Trophoblast cell (in vitro differentiated cells and primary cell): Measurements from ENCODE around the gene PIH1D1.

Experiments used
- DNase-seq, 2 donors: peaks; one replicate each; pipeline ENCODE4 v3.0.0-alpha.2; 2016
- H2AFZ ChIP-seq: 2 replicates; pipeline ENCODE4 v1.6.1; 2013; ENCODE audit warnings: low read length, moderate library complexity, mild to moderate bottlenecking; ENCODE audit not compliant: insufficient read depth, poor library complexity
- H2AK5ac ChIP-seq: 2 replicates; pipeline ENCODE4 v1.6.1; 2013; ENCODE audit warnings: mild to moderate bottlenecking, low read length
- H2BK120ac ChIP-seq: 2 replicates; pipeline ENCODE4 v1.6.1; 2013; ENCODE audit warnings: low read length, mild to moderate bottlenecking, moderate library complexity; ENCODE audit not compliant: insufficient read depth, poor library complexity
- H2BK12ac ChIP-seq: 2 replicates; pipeline ENCODE4 v1.6.1; 2013; ENCODE audit warnings: mild to moderate bottlenecking, low read length, moderate library complexity
- H2BK5ac ChIP-seq: 2 replicates; pipeline ENCODE4 v1.6.1; 2013; ENCODE audit warnings: low read length, low read depth, moderate library complexity, mild to moderate bottlenecking; ENCODE audit not compliant: poor library complexity
- H3K14ac ChIP-seq: 2 replicates; pipeline ENCODE4 v1.6.1; 2013; ENCODE audit warnings: mild to moderate bottlenecking, low read length
- H3K18ac ChIP-seq: 2 replicates; pipeline ENCODE4 v1.6.1; 2013; ENCODE audit warnings: mild to moderate bottlenecking, low read length
- H3K23ac ChIP-seq: 2 replicates; pipeline ENCODE4 v1.6.1; 2013; ENCODE audit warnings: low read length
- H3K27ac ChIP-seq: 2 replicates; pipeline ENCODE4 v1.5.1; 2013; ENCODE audit warnings: low read depth, mild to moderate bottlenecking, inconsistent platforms, low read length, moderate library complexity
- H3K27me3 ChIP-seq: 2 replicates; pipeline ENCODE4 v1.6.1; 2013; ENCODE audit warnings: inconsistent platforms, mild to moderate bottlenecking, low read length, moderate library complexity; ENCODE audit not compliant: insufficient read depth
- H3K36me3 ChIP-seq, 2 experiments: 1 replicate in 1 of 2; 2 replicates in 1 of 2; pipeline ENCODE4 v1.6.1; 2013; ENCODE audit warnings: low read length in 2 of 2, mild to moderate bottlenecking in 2 of 2, moderate library complexity in 1 of 2; ENCODE audit not compliant: insufficient read depth in 2 of 2, control insufficient read depth in 1 of 2
- H3K4ac ChIP-seq: 2 replicates; pipeline ENCODE4 v1.6.1; 2013; ENCODE audit warnings: low read depth, mild to moderate bottlenecking, low read length, moderate library complexity
- H3K4me1 ChIP-seq, 2 experiments: 1 replicate in 1 of 2; 2 replicates in 1 of 2; pipeline ENCODE4 v1.6.1; 2013; ENCODE audit warnings: low read length in 2 of 2, mild to moderate bottlenecking in 2 of 2, moderate library complexity in 1 of 2; ENCODE audit not compliant: insufficient read depth in 2 of 2, control insufficient read depth in 1 of 2
- H3K4me2 ChIP-seq: 2 replicates; pipeline ENCODE4 v1.6.1; 2013; ENCODE audit warnings: inconsistent platforms, mild to moderate bottlenecking, low read length, moderate library complexity
- H3K4me3 ChIP-seq: 2 replicates; pipeline ENCODE4 v1.5.1; 2013; ENCODE audit warnings: mild to moderate bottlenecking, low read depth, low read length, inconsistent platforms
- H3K79me1 ChIP-seq: one replicate; pipeline ENCODE4 v1.6.1; 2013; ENCODE audit warnings: low read length
- H3K79me2 ChIP-seq: 2 replicates; pipeline ENCODE4 v1.6.1; 2013; ENCODE audit warnings: low read length, mild to moderate bottlenecking; ENCODE audit not compliant: control insufficient read depth, insufficient read depth, poor library complexity
- H3K9ac ChIP-seq: 2 replicates; pipeline ENCODE4 v1.6.1; 2013; ENCODE audit warnings: mild to moderate bottlenecking, low read length
- H3K9me3 ChIP-seq: 2 replicates; pipeline ENCODE4 v1.6.1; 2013; ENCODE audit warnings: low read depth, mild to moderate bottlenecking, control low read depth, inconsistent platforms, low read length; ENCODE audit not compliant: insufficient read depth
- H4K12ac ChIP-seq: 2 replicates; pipeline ENCODE4 v1.6.1; 2013; ENCODE audit warnings: low read depth, mild to moderate bottlenecking, low read length, moderate library complexity
- H4K8ac ChIP-seq: 2 replicates; pipeline ENCODE4 v1.6.1; 2013; ENCODE audit warnings: low read depth, mild to moderate bottlenecking, low read length, moderate library complexity
- H4K91ac ChIP-seq: one replicate; pipeline ENCODE4 v1.6.1; 2013; ENCODE audit warnings: low read depth, mild to moderate bottlenecking, low read length, moderate library complexity
- WGBS: extraction: QIAGEN DNeasy Blood & Tissue Kit; methylation state at CpG from one replicate; pipeline ENCODE4 v1.1.7; 2013; ENCODE audit warnings: missing lambda C conversion rate; ENCODE audit not compliant: insufficient read length, insufficient coverage; ENCODE audit errors: extremely low coverage; 5-methylcytosine and 5-hydroxymethylcytosine counted together

The PIH1D1 gene

DNA sequence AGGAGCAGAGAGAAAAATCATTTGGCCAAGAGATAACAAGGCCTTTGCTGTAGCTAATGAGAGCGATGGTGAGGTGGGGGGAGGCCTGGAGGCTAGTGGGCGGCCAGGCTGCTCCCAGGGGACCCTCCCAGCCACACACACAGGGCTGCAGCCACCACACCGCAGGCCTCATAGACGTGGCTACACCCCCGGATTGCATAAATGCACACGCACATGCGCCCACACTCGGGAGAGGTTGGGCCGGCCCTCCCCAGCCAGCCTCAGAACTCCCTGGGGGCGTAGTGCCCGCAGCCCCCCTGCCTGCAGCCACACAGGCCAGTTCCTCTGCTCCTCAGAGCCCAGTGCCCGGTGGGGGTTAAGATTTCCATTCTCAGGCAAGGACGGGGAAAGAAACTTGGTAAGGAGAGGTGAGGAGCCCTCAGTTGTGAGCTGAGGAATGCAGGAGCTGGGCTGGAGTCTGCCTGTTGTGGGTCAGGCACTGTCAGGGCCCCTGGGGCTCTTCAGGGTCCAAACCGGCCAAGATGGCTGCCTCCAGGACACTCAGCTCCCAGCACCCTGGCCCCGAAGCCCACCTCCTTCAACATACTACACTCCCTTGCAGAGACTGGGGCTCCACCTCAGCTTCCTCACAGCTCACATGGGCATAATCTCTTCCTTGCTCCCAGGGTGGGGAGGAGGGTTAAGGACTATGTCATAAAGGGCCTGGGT is 36.4 kb downstream of the PIH1D1 start:
- H3K23ac ChIP-seq: no peak overlapping the region
- H3K4me1 ChIP-seq: peaks cover 0 to 3% of the 10 kb centered on the region in 2 experiments
- H3K4me2 ChIP-seq: no peak overlapping the region
- H3K14ac ChIP-seq: no peak overlapping the region
- H3K4me3 ChIP-seq: no peak overlapping the region
- no peak overlapping the region for H2AK5ac ChIP-seq
- H2BK120ac ChIP-seq: no peak overlapping the region
- H3K9me3 ChIP-seq: no peaks in the 10 kb centered on the region
- H2AFZ ChIP-seq: no peak overlapping the region
- no peaks in the 10 kb centered on the region for H3K79me2 ChIP-seq
- H3K79me1 ChIP-seq: no peaks in the 10 kb centered on the region
- H4K8ac ChIP-seq: no peak overlapping the region
- no CpG with 5 or more reads among the region's 15 CpGs for WGBS
- H3K36me3 ChIP-seq: no peaks in the 10 kb centered on the region
- no peak overlapping the region for H2BK12ac ChIP-seq
- H2BK5ac ChIP-seq: no peak overlapping the region
- no peak overlapping the region for H4K91ac ChIP-seq
- no peak overlapping the region for H4K12ac ChIP-seq
- no peak overlapping the region for H3K27ac ChIP-seq
- H3K27me3 ChIP-seq: peaks cover 3% of the 10 kb centered on the region
- DNase-seq: no peak
- H3K18ac ChIP-seq: no peak overlapping the region
- H3K4ac ChIP-seq: no peak overlapping the region
- no peak overlapping the region for H3K9ac ChIP-seq

DNA sequence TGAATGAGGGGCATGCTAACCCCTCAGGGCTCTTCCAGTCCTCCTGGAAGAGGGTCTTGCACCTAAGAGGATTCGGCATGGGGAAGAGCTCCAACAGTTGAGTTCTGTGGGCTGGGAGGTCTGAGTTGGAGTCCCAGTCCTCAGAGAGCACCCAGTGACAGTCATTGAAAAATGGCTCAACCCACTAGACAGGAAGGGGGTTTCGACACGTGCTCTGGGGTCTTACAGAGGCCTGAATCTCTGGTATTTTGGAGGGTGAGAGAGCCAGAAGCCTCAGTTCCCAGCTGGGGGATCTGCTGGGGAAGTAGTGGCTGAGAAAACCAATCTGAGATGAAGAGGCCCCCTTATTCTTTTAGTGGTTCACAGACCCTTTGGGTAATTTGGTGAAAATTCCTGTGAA is 37.4 kb downstream of the PIH1D1 start:
- Histone ChIP-seq H3K79me2 (no peaks in the 10 kb centered on the region), H2BK5ac (no peak overlapping the region), H3K23ac (no peak overlapping the region), H3K27ac (no peak overlapping the region), H2BK120ac (no peak overlapping the region), H3K9ac (no peak overlapping the region), H4K8ac (no peak overlapping the region), H2AFZ (no peak overlapping the region), H3K36me3 (no peaks in the 10 kb centered on the region), H3K27me3 (no peaks in the 10 kb centered on the region), H3K4me3 (no peak overlapping the region), H3K4me2 (no peak overlapping the region), H3K9me3 (no peaks in the 10 kb centered on the region), H4K91ac (no peak overlapping the region), H3K79me1 (no peaks in the 10 kb centered on the region), H3K4ac (no peak overlapping the region), H4K12ac (no peak overlapping the region), H3K14ac (no peak overlapping the region), H3K4me1 (peaks cover 0 to 3% of the 10 kb centered on the region in 2 experiments), H2AK5ac (no peak overlapping the region), H3K18ac (no peak overlapping the region), H2BK12ac (no peak overlapping the region)
- no CpG with 5 or more reads among the region's 3 CpGs for WGBS
- DNase-seq: no peak

DNA sequence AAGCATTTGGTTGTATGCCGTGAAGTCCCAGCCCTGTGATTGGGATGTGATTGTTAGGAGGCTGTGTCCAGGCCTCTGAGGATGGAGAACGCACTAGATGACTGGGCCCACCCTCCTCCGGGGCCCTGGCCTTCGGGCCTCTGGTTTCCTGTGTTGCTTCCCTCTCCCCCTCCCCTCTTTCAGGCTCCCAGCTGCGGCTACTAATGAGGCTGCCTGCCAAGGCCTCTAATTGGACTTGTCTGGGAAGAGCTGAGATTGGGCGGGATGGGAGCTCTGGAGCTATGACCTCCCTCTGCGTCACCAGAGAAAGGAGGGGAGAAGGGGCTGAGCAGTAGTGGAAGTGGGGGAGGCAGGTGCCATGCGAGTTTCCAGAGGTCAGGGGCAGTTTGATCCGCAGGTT is 38.3 kb downstream of the PIH1D1 start:
- H3K4me1 ChIP-seq: peaks cover 0 to 3% of the 10 kb centered on the region in 2 experiments
- H3K79me1 ChIP-seq: no peaks in the 10 kb centered on the region
- no peak overlapping the region for H2BK5ac ChIP-seq
- no peak overlapping the region for H3K27ac ChIP-seq
- DNase-seq: no peak
- no peaks in the 10 kb centered on the region for H3K27me3 ChIP-seq
- no peak overlapping the region for H3K4ac ChIP-seq
- no peak overlapping the region for H3K18ac ChIP-seq
- H2BK12ac ChIP-seq: no peak overlapping the region
- H4K12ac ChIP-seq: no peak overlapping the region
- H3K4me3 ChIP-seq: no peak overlapping the region
- H2AFZ ChIP-seq: no peak overlapping the region
- no peak overlapping the region for H2BK120ac ChIP-seq
- no peak overlapping the region for H2AK5ac ChIP-seq
- H3K9me3 ChIP-seq: no peaks in the 10 kb centered on the region
- H3K23ac ChIP-seq: no peak overlapping the region
- H3K14ac ChIP-seq: no peak overlapping the region
- WGBS: no CpG with 5 or more reads among the region's 9 CpGs
- H3K4me2 ChIP-seq: no peak overlapping the region
- no peak overlapping the region for H4K91ac ChIP-seq
- H3K79me2 ChIP-seq: no peaks in the 10 kb centered on the region
- H3K9ac ChIP-seq: no peak overlapping the region
- H3K36me3 ChIP-seq: no peaks in the 10 kb centered on the region
- H4K8ac ChIP-seq: no peak overlapping the region

DNA sequence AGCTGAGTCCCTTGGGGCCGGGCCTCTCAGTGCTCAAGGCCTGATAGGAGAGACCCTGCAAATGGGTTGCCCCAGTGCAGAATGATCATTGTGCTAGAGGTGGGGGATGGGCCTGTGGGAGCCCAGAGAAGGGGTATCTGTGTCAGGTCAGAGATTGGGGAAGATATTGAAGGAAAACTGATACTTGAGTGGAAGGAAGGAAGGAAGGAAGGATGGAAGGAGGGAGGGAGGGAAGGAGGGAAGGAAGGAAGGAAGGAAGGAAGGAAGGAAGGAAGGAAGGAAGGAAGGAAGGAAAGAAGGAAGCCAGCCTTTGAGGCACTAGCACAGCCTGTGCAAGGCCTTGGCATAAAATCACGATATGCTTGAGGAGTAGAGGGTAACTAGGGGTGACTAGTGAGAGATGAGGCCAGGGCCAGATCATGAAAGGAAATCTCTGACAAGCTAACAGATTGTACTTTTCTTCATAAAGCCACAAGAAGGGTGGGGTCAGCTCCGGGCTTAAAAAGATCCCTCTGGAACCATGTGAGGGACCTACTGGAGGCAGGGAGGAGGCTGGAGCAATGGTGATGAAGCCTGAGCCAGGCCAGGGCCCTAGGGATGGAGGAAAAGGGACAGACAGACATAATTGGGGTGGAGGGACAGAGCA is 39.8 kb downstream of the PIH1D1 start:
- Histone ChIP-seq H3K36me3 (no peaks in the 10 kb centered on the region), H2BK12ac (no peak overlapping the region), H3K4me1 (peaks cover 0 to 3% of the 10 kb centered on the region in 2 experiments), H3K9ac (no peak overlapping the region), H4K91ac (no peak overlapping the region), H3K4me3 (no peak overlapping the region), H3K9me3 (no peaks in the 10 kb centered on the region), H2BK5ac (no peak overlapping the region), H2AFZ (no peak overlapping the region), H3K4me2 (no peak overlapping the region), H3K79me2 (no peaks in the 10 kb centered on the region), H3K27me3 (no peaks in the 10 kb centered on the region), H3K23ac (no peak overlapping the region), H3K18ac (no peak overlapping the region), H4K8ac (no peak overlapping the region), H3K79me1 (no peaks in the 10 kb centered on the region), H3K27ac (no peak overlapping the region), H4K12ac (no peak overlapping the region), H2BK120ac (no peak overlapping the region), H3K14ac (no peak overlapping the region), H3K4ac (no peak overlapping the region), H2AK5ac (no peak overlapping the region)
- WGBS: no CpG with 5 or more reads among the region's 3 CpGs
- DNase-seq: no peak
